IMR-90 (cell line): Measurements from ENCODE around the gene SNCG. TPM values are rescaled to one million over a fixed set of nuclear protein-coding genes. Genes with fewer than 3 reads are reported as not detected.
"Not testable (repeated sequence)": the region's sequence is repeated elsewhere in the genome, so short reads cannot be mapped to it uniquely, and the experiment has no call there.

Experiments used
- ATAC-seq: fragments of 200-7000 bp; cut with Tn5 transposase; 2 replicates; pipeline ENCODE4 v1.9.1; 2020; ENCODE audit warnings: low read depth, mild to moderate bottlenecking, moderate library complexity
- BruUV-seq: library from RNA; stranded (reverse); fragments of 400-500 nt; replicated peaks from 2 replicates; lab custom pipeline; 2021; lab: Mats Ljungman, UMichigan
- CTCF ChIA-PET: fragments of 300-600 bp; formaldehyde crosslinking; extraction: SDS; loops from one replicate; lab custom pipeline; 2021; ENCODE audit warnings: antibody characterized with exemption; lab: Yijun Ruan, JAX
- POLR2A ChIA-PET: fragments of 300-600 bp; sonication (Branson Sonifier 250); formaldehyde crosslinking; loops from one replicate; lab custom pipeline; 2022; ENCODE audit warnings: antibody characterized with exemption; ENCODE audit not compliant: unreplicated experiment; lab: Charles Lee
- DNase-seq: peaks from one replicate; pipeline ENCODE4 v3.0.0; 2013
- H2AFZ ChIP-seq: replicated peaks from 2 replicates; pipeline ENCODE3; 2013; ENCODE audit warnings: low read length, mild to moderate bottlenecking; ENCODE audit not compliant: poor library complexity
- H2AK5ac ChIP-seq: 2 replicates; pipeline ENCODE4 v1.6.1; 2013; ENCODE audit warnings: low read depth, low read length, inconsistent platforms
- H2AK9ac ChIP-seq: replicated peaks from 2 replicates; pipeline ENCODE3; 2013; ENCODE audit warnings: mild to moderate bottlenecking, low read depth, low read length, moderate library complexity; ENCODE audit not compliant: poor library complexity
- H2BK120ac ChIP-seq: 2 replicates; pipeline ENCODE4 v1.6.1; 2013; ENCODE audit warnings: low read depth, low read length, inconsistent platforms
- H2BK15ac ChIP-seq: 3 replicates; pipeline ENCODE4 v1.6.1; 2013; ENCODE audit warnings: low read depth, low read length, inconsistent platforms
- H2BK20ac ChIP-seq: 2 replicates; pipeline ENCODE4 v1.6.1; 2013; ENCODE audit warnings: low read depth, mild to moderate bottlenecking, inconsistent platforms, low read length, moderate library complexity
- H2BK5ac ChIP-seq: 2 replicates; pipeline ENCODE4 v1.6.1; 2013; ENCODE audit warnings: mild to moderate bottlenecking, low read depth, low read length, inconsistent platforms; ENCODE audit not compliant: poor library complexity, severe bottlenecking
- H3K14ac ChIP-seq: replicated peaks from 2 replicates; pipeline ENCODE4 v1.6.1; 2013; ENCODE audit warnings: low read depth, low read length, inconsistent platforms
- H3K18ac ChIP-seq: 2 replicates; pipeline ENCODE4 v1.6.1; 2013; ENCODE audit warnings: low read depth, low read length, control low read depth
- H3K23ac ChIP-seq: 2 replicates; pipeline ENCODE4 v1.6.1; 2013; ENCODE audit warnings: low read depth, low read length, inconsistent platforms
- H3K27ac ChIP-seq: 2 replicates; pipeline ENCODE4 v1.5.1; 2013; ENCODE audit warnings: mild to moderate bottlenecking, control low read depth, low read length; ENCODE audit not compliant: insufficient read depth
- H3K27me3 ChIP-seq: 2 replicates; pipeline ENCODE4 v1.6.1; 2013; ENCODE audit warnings: low read length; ENCODE audit not compliant: control insufficient read depth, insufficient read depth
- H3K36me3 ChIP-seq: 2 replicates; pipeline ENCODE4 v1.6.1; 2013; ENCODE audit warnings: low read length, mixed read lengths; ENCODE audit not compliant: control insufficient read depth, insufficient read depth
- H3K4ac ChIP-seq: 2 replicates; pipeline ENCODE4 v1.6.1; 2013; ENCODE audit warnings: low read depth, low read length, inconsistent platforms
- H3K4me1 ChIP-seq: 2 replicates; pipeline ENCODE4 v1.6.1; 2013; ENCODE audit warnings: low read length, mixed read lengths; ENCODE audit not compliant: control insufficient read depth, insufficient read depth
- H3K4me2 ChIP-seq: 2 replicates; pipeline ENCODE4 v1.6.1; 2013; ENCODE audit warnings: low read depth, mild to moderate bottlenecking, control low read depth, low read length, moderate library complexity
- H3K4me3 ChIP-seq: 2 replicates; pipeline ENCODE4 v1.5.1; 2013; ENCODE audit warnings: low read depth, mild to moderate bottlenecking, control low read depth, low read length, moderate library complexity; ENCODE audit not compliant: insufficient read depth
- H3K56ac ChIP-seq: 2 replicates; pipeline ENCODE4 v1.6.1; 2013; ENCODE audit warnings: low read length, inconsistent platforms; ENCODE audit not compliant: insufficient read depth; ENCODE audit errors: extremely low read depth
- H3K79me1 ChIP-seq, 2 experiments: 2 replicates each; pipeline ENCODE4 v1.6.1; 2013; ENCODE audit warnings: low read length in 2 of 2, inconsistent platforms in 1 of 2, low read depth in 1 of 2
- H3K9ac ChIP-seq: 2 replicates; pipeline ENCODE4 v1.6.1; 2013; ENCODE audit warnings: low read depth, low read length, control low read depth
- H3K9me1 ChIP-seq: 2 replicates; pipeline ENCODE4 v1.6.1; 2013; ENCODE audit warnings: low read length, inconsistent platforms; ENCODE audit not compliant: insufficient read depth
- H3K9me3 ChIP-seq: 2 replicates; pipeline ENCODE4 v1.6.1; 2013; ENCODE audit warnings: low read length; ENCODE audit not compliant: control insufficient read depth, insufficient read depth
- H4K20me1 ChIP-seq: 2 replicates; pipeline ENCODE4 v1.6.1; 2013; ENCODE audit warnings: low read length, inconsistent platforms; ENCODE audit not compliant: insufficient read depth
- H4K5ac ChIP-seq: 2 replicates; pipeline ENCODE4 v1.6.1; 2013; ENCODE audit warnings: mild to moderate bottlenecking, low read depth, low read length, control low read depth
- H4K8ac ChIP-seq, 2 experiments: 2 replicates each; pipeline ENCODE4 v1.6.1; 2013; ENCODE audit warnings: low read depth in 2 of 2, low read length in 2 of 2, control low read depth in 1 of 2, inconsistent platforms in 1 of 2
- H4K91ac ChIP-seq: 2 replicates; pipeline ENCODE4 v1.6.1; 2013; ENCODE audit warnings: low read depth, low read length, inconsistent platforms; ENCODE audit not compliant: insufficient read depth
- WGBS, 2 experiments: methylation state at CpG; one replicate each; pipeline versions ENCODE4 v1.1.5 to v1.1.7; 2013; ENCODE audit warnings: missing lambda C conversion rate in 2 of 2; ENCODE audit not compliant: insufficient read length in 1 of 2; ENCODE audit errors: extremely low coverage in 2 of 2; 5-methylcytosine and 5-hydroxymethylcytosine counted together
- dilution Hi-C: fragments of 300-500 bp; cut with HindIII; formaldehyde crosslinking; loops from one replicate; pipeline ENCODE4 v1.14.3; 2018; ENCODE audit warnings: low sequenced_read_pairs; ENCODE audit not compliant: unreplicated experiment
- in situ Hi-C: fragments of 300-500 bp; cut with MboI; formaldehyde crosslinking; loops from 3 replicates; pipeline ENCODE4 v1.14.3; 2019; ENCODE audit warnings: low sequenced_read_pairs, inconsistent platforms, mixed read lengths
- intact Hi-C: fragments of 100-400 bp; cut with micrococcal nuclease; formaldehyde crosslinking; loops from 2 replicates; pipeline ENCODE4 v1.10.0; 2022
- polyA plus RNA-seq, 3 experiments: library from polyadenylated mRNA; depleted of rRNA; stranded (reverse); fragments of >200 nt; gene quantifications; 2 replicates each; pipeline ENCODE4 v1.2.3, GENCODE V29; 2012; ENCODE audit warnings: low replicate concordance in 1 of 3
- total RNA-seq: library from RNA; depleted of rRNA; stranded (reverse); fragments of >200 nt; gene quantifications from 2 replicates; pipeline ENCODE4 v1.2.3, GENCODE V29; 2012

Gene SNCG
- total and polyA plus RNA-seq, 2 of the 4 experiments (the other 2 are of a cell fraction): 10.6 to 19.0 TPM

DNA sequence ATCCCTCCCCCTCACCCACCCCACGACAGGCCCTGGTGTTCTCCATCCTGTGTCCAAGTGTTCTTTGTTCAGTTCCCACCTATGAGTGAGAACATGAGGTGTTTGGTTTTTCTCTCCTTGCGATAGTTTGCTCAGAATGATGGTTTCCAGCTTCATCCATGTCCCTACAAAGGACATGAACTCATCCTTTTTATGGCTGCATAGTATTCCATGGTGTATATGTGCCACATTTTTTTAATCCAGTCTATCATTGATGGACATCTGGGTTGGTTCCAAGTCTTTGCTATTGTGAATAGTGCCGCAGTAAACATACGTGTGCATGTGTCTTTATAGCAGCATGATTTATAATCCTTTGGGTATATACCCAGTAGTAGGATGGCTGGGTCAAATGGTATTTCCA lies 26.1 kb downstream of the SNCG start:
- H2AK5ac ChIP-seq: not testable (repeated sequence)

More for the DNA sequence above, 26.1 kb downstream of the SNCG start:
- dilution Hi-C loops, H3K27ac ChIP-seq, H3K4me3 ChIP-seq, H3K9me1 ChIP-seq, ATAC-seq, H2AK9ac ChIP-seq, in situ Hi-C loops, H3K23ac ChIP-seq, H3K14ac ChIP-seq, H3K9me3 ChIP-seq, H3K4ac ChIP-seq, H3K4me1 ChIP-seq, H3K27me3 ChIP-seq, H2BK20ac ChIP-seq, H3K4me2 ChIP-seq, CTCF ChIA-PET, H4K5ac ChIP-seq, H3K9ac ChIP-seq, H3K56ac ChIP-seq, H2BK15ac ChIP-seq, H3K18ac ChIP-seq, H3K79me1 ChIP-seq, H4K20me1 ChIP-seq, H2AFZ ChIP-seq, H4K91ac ChIP-seq, intact Hi-C loops, DNase-seq, BruUV-seq, H3K36me3 ChIP-seq, H4K8ac ChIP-seq, H2BK120ac ChIP-seq, H2BK5ac ChIP-seq: not testable (repeated sequence)
- WGBS, 2 experiments: no CpG with 5 or more reads among the region's 4 CpGs
- POLR2A ChIA-PET: interaction anchor here (0.6 kb wide), 1 partner anchor 23 kb away, joined by 4 read pairs; no protein-coding TSS in a partner anchor
